Hepatocyte (in vitro differentiated cells): ENCODE measurements around the gene SLC46A1. TPM values are rescaled to one million over a fixed set of nuclear protein-coding genes. Genes with fewer than 3 reads are reported as not detected.

ENCODE experiments used
- DNase-seq: peaks from one replicate; pipeline ENCODE4 v3.0.0-alpha.2; 2016; ENCODE audit warnings: low spot score
- H2AFZ ChIP-seq: fragments of 200-600 bp; sonication (generic); 2 replicates; pipeline ENCODE4 v1.6.0; 2016; ENCODE audit warnings: antibody characterized with exemption, mild to moderate bottlenecking
- H3K27ac ChIP-seq: fragments of 200-600 bp; sonication (generic); 2 replicates; pipeline ENCODE4 v1.5.1; 2016; ENCODE audit warnings: mild to moderate bottlenecking
- H3K27me3 ChIP-seq: fragments of 200-600 bp; sonication (generic); 2 replicates; pipeline ENCODE4 v1.6.1; 2016
- H3K36me3 ChIP-seq: fragments of 200-600 bp; sonication (generic); replicated peaks from 2 replicates; pipeline ENCODE4 v1.5.1; 2016; ENCODE audit warnings: low read depth; ENCODE audit not compliant: insufficient read depth
- H3K4me1 ChIP-seq: fragments of 200-600 bp; sonication (generic); 2 replicates; pipeline ENCODE4 v1.5.1; 2016; ENCODE audit warnings: mild to moderate bottlenecking, moderate library complexity; ENCODE audit not compliant: insufficient read depth
- H3K4me2 ChIP-seq: fragments of 200-600 bp; sonication (generic); 2 replicates; pipeline ENCODE4 v1.6.0; 2016
- H3K4me3 ChIP-seq: fragments of 200-600 bp; sonication (generic); 2 replicates; pipeline ENCODE4 v1.5.1; 2016; ENCODE audit warnings: mild to moderate bottlenecking
- H3K79me2 ChIP-seq: fragments of 200-600 bp; sonication (generic); 2 replicates; pipeline ENCODE4 v1.6.0; 2017; ENCODE audit warnings: mild to moderate bottlenecking
- H3K9me2 ChIP-seq: fragments of 200-600 bp; sonication (generic); replicated peaks from 2 replicates; pipeline ENCODE4 v1.6.0; 2017; ENCODE audit warnings: mild to moderate bottlenecking; ENCODE audit not compliant: insufficient read depth
- H3K9me3 ChIP-seq: fragments of 200-600 bp; sonication (generic); 2 replicates; pipeline ENCODE4 v1.5.1; 2016; ENCODE audit warnings: low read depth, mild to moderate bottlenecking
- H4K20me1 ChIP-seq: fragments of 200-600 bp; sonication (generic); 2 replicates; pipeline ENCODE4 v1.6.0; 2016; ENCODE audit warnings: mild to moderate bottlenecking; ENCODE audit not compliant: insufficient read depth, poor library complexity, severe bottlenecking
- EZH2 ChIP-seq: fragments of 200-600 bp; sonication (generic); IDR thresholded peaks from 2 replicates; pipeline ENCODE4 v1.6.1; 2016; ENCODE audit warnings: antibody characterized with exemption, mild to moderate bottlenecking, borderline replicate concordance
- EZH2phosphoT487 ChIP-seq: fragments of 200-600 bp; sonication (generic); IDR thresholded peaks from one replicate; pipeline ENCODE4 v1.6.1; 2018; ENCODE audit warnings: antibody characterized with exemption, mild to moderate bottlenecking, low read depth, moderate library complexity; ENCODE audit not compliant: unreplicated experiment, severe bottlenecking
- WGBS: methylation state at CpG from one replicate; pipeline ENCODE4 v1.1.6; 2016; ENCODE audit warnings: low lambda C conversion rate; ENCODE audit errors: missing lambda C conversion rate; 5-methylcytosine and 5-hydroxymethylcytosine counted together
- polyA plus RNA-seq: library from polyadenylated mRNA; unstranded; fragments of >200 nt; fragmentation: Nextera tagmentation; extraction: Ambion mirVana; gene quantifications from 2 replicates; pipeline ENCODE4 v1.2.1, GENCODE V29; 2016
- total RNA-seq: library from RNA; depleted of rRNA; stranded (reverse); fragments of >200 nt; gene quantifications from 2 replicates; pipeline ENCODE4 v1.2.3, GENCODE V29; 2014
- TF ChIP-seq, protein P1 (sequence below): fragments of 200-600 bp; sonication (generic); IDR thresholded peaks from 2 replicates; pipeline ENCODE4 v1.5.1; 2016; ENCODE audit warnings: antibody characterized with exemption, mild to moderate bottlenecking; ENCODE audit not compliant: poor library complexity

Gene SLC46A1
- total and polyA plus RNA-seq, 2 experiments from 2014 or later: 43.1 to 54.5 TPM

DNA sequence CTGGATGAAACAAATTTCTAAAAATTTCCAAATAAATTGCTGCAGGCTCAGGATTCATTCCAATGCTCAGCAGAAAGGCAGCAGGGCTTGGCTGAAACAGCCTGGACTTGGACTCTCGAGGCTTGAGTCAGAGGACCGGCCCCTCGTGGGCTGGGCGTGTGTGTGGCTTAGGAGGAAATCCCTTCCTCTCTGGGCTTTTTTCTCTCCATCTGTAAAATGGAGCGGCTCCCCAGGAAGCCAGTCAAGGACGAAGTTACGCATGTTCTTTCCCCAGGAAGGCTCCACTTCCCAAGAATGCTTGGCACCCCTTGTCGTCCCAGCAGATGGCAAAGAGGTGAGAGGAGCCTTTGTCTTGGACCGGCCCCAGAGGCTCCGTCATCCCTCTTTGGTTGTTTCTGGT is 13.5 kb downstream of the SLC46A1 start:
- Histone ChIP-seq H3K27ac (no peak overlapping the region), H3K36me3 (no peaks in the 10 kb centered on the region), H4K20me1 (no peaks in the 10 kb centered on the region), H3K27me3 (no peaks in the 10 kb centered on the region), H3K9me2 (no peaks in the 10 kb centered on the region), H3K4me2 (no peak overlapping the region), H3K9me3 (no peaks in the 10 kb centered on the region), H2AFZ (no peak overlapping the region), H3K4me3 (no peak overlapping the region), H3K79me2 (no peaks in the 10 kb centered on the region), H3K4me1 (peaks cover 11% of the 10 kb centered on the region)
- 81% methylated on average over 10 of the region's 10 CpGs for WGBS
- no peak for TF ChIP-seq EZH2phosphoT487
- TF ChIP-seq EZH2: no peak
- TF ChIP-seq, protein P1, sequence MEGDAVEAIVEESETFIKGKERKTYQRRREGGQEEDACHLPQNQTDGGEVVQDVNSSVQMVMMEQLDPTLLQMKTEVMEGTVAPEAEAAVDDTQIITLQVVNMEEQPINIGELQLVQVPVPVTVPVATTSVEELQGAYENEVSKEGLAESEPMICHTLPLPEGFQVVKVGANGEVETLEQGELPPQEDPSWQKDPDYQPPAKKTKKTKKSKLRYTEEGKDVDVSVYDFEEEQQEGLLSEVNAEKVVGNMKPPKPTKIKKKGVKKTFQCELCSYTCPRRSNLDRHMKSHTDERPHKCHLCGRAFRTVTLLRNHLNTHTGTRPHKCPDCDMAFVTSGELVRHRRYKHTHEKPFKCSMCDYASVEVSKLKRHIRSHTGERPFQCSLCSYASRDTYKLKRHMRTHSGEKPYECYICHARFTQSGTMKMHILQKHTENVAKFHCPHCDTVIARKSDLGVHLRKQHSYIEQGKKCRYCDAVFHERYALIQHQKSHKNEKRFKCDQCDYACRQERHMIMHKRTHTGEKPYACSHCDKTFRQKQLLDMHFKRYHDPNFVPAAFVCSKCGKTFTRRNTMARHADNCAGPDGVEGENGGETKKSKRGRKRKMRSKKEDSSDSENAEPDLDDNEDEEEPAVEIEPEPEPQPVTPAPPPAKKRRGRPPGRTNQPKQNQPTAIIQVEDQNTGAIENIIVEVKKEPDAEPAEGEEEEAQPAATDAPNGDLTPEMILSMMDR: no peak
- no peak for DNase-seq

DNA sequence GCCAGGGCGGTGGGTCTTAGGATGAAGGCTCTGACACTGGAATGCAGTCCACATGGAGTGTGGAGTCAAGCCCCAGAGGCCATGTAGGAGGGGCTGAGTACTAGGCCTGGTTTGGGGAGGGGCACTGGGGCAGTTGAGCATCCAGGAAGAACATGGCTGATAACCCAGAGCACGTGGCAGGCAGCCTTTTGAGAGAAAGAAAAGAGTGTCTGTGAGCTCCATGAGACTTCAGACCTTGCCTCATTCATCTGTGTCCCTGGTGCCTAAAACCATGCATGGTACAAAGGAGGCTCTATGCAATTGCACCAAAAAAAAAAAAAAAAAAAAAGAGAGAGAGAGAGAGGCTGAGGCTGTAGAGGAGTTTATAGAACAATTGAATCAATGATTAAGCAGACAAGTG is 14.6 kb downstream of the SLC46A1 start:
- peaks cover 11% of the 10 kb centered on the region for H3K4me1 ChIP-seq
- no peaks in the 10 kb centered on the region for H3K9me3 ChIP-seq
- H3K4me2 ChIP-seq: no peak overlapping the region
- no peak overlapping the region for H3K27ac ChIP-seq
- no peak overlapping the region for H2AFZ ChIP-seq
- TF ChIP-seq EZH2phosphoT487 (no peak), EZH2 (no peak)
- TF ChIP-seq, protein P1: no peak
- H3K9me2 ChIP-seq: no peaks in the 10 kb centered on the region
- WGBS: 45% methylated on average over 2 of the region's 2 CpGs
- no peaks in the 10 kb centered on the region for H3K27me3 ChIP-seq
- H3K79me2 ChIP-seq: no peaks in the 10 kb centered on the region
- peak; percentile 3 for DNase-seq
- no peak overlapping the region for H3K4me3 ChIP-seq
- H4K20me1 ChIP-seq: no peaks in the 10 kb centered on the region
- H3K36me3 ChIP-seq: no peaks in the 10 kb centered on the region

DNA sequence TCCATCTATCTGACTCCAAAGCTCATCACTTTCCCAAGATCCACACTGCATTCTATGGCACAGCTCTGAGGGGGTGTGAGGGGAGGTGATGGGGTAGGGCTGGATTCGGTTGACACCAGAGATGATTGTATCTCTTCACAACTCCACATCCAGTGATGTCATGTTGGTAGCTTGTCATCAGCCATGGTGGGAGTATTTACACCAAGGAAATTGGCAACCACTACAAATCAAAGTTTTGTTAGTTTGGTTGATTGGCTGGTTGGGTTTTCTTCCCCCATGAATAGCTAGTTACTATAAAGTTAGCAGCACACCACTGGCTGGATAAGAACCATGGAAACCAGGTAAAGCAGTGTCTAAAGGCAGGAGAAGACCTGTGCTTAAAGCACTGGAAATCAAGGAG is 15.0 kb downstream of the SLC46A1 start:
- Histone ChIP-seq H3K79me2 (no peaks in the 10 kb centered on the region), H4K20me1 (no peaks in the 10 kb centered on the region), H3K4me1 (peaks cover 11% of the 10 kb centered on the region), H3K9me3 (no peaks in the 10 kb centered on the region), H3K9me2 (no peaks in the 10 kb centered on the region), H2AFZ (no peak overlapping the region), H3K27me3 (no peaks in the 10 kb centered on the region), H3K4me3 (no peak overlapping the region), H3K4me2 (no peak overlapping the region), H3K27ac (no peak overlapping the region), H3K36me3 (no peaks in the 10 kb centered on the region)
- 100% methylated on average over 1 of the region's 1 CpG for WGBS
- TF ChIP-seq, protein P1: no peak
- TF ChIP-seq EZH2 (no peak), EZH2phosphoT487 (no peak)
- DNase-seq: no peak

DNA sequence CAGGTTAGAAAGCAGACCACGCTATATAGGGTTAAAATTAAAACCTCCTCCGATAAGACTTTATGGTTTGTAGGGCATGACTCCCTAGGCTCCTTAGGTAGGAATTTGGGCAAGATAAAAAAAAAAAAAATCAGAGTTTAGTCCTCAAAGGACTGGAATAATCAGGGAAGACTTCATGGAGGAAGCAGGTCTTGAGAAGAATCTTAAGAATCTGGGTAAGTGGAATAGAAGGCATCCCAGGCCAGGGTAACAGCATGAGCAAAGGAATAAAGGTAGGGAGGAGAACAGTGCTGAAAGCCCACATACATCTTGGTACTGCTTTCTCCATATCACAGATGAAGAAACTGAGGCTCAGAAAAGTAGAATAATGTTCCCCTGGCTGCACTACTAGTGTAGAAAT is 15.4 kb downstream of the SLC46A1 start:
- no peak for TF ChIP-seq EZH2
- Histone ChIP-seq H3K27ac (no peak overlapping the region), H3K27me3 (no peaks in the 10 kb centered on the region), H3K4me2 (no peak overlapping the region), H3K4me3 (no peak overlapping the region), H4K20me1 (no peaks in the 10 kb centered on the region), H2AFZ (no peak overlapping the region), H3K9me2 (no peaks in the 10 kb centered on the region), H3K36me3 (no peaks in the 10 kb centered on the region), H3K9me3 (no peaks in the 10 kb centered on the region), H3K4me1 (peaks cover 11% of the 10 kb centered on the region), H3K79me2 (no peaks in the 10 kb centered on the region)
- WGBS: 48% methylated on average over 2 of the region's 2 CpGs
- DNase-seq: no peak
